H1 (cell line): Measurements from ENCODE around the gene CBARP.

Experiments
- ATF2 ChIP-seq: IDR thresholded peaks from 2 replicates; pipeline ENCODE4 v1.6.1; 2012; ENCODE audit warnings: low read length, inconsistent platforms
- ATF3 ChIP-seq: IDR thresholded peaks from 2 replicates; pipeline ENCODE4 v1.6.1; 2011; ENCODE audit warnings: low read depth, mild to moderate bottlenecking, low read length; ENCODE audit not compliant: insufficient read depth
- CBX5 ChIP-seq: fragments of 300-800, 300-1000 bp; sonication (generic); IDR thresholded peaks from 2 replicates; pipeline ENCODE4 v1.7.1; 2016; ENCODE audit warnings: antibody characterized with exemption, low read length, low read depth
- CBX8 ChIP-seq: fragments of 300-800, 300-1000 bp; sonication (generic); IDR thresholded peaks from 2 replicates; pipeline ENCODE4 v1.7.1; 2016; ENCODE audit warnings: low read depth, low read length, borderline replicate concordance
- CEBPB ChIP-seq: IDR thresholded peaks from 2 replicates; pipeline ENCODE4 v1.6.1; 2012; ENCODE audit warnings: low read depth, low read length
- CTCF ChIP-seq, 3 experiments: IDR thresholded peaks; 1 replicate in 2 of 3; 2 replicates in 1 of 3; pipeline versions ENCODE4 v1.5.1 to v1.6.1; 2011; ENCODE audit warnings: low read length in 3 of 3, mild to moderate bottlenecking in 3 of 3, inconsistent platforms in 2 of 3, low read depth in 1 of 3, moderate library complexity in 1 of 3; ENCODE audit not compliant: insufficient read depth in 1 of 3; ENCODE audit errors: control extremely low read depth in 1 of 3
- EZH2 ChIP-seq: fragments of 200-600 bp; sonication (generic); IDR thresholded peaks from 2 replicates; pipeline ENCODE4 v1.7.1; 2012; ENCODE audit warnings: low read depth, mild to moderate bottlenecking, moderate library complexity, low read length, inconsistent platforms; ENCODE audit not compliant: severe bottlenecking
- GTF2F1 ChIP-seq: IDR thresholded peaks from 2 replicates; pipeline ENCODE4 v1.6.1; 2012; ENCODE audit warnings: low read depth, low read length, improper control_type of control experiment, borderline replicate concordance
- POLR2AphosphoS5 ChIP-seq: IDR thresholded peaks from 2 replicates; pipeline ENCODE4 v1.6.1; 2011; ENCODE audit warnings: low read depth, low read length
- RFX5 ChIP-seq: IDR thresholded peaks from 2 replicates; pipeline ENCODE4 v1.6.1; 2011; ENCODE audit warnings: low read depth, low read length, improper control_type of control experiment, borderline replicate concordance
- ZNF274 ChIP-seq: IDR thresholded peaks from 2 replicates; pipeline ENCODE4 v1.7.0; 2012; ENCODE audit warnings: low read length, borderline replicate concordance; ENCODE audit errors: extremely low read depth

GRCh38 chr19:1228161-1228957, 9.4 kb downstream of the CBARP start:
- TF ChIP-seq RFX5 = no peak
- TF ChIP-seq ATF2 = no peak
- no peak for TF ChIP-seq ZNF274
- no peak for TF ChIP-seq CTCF (IDR thresholded peaks at IDR 0.05; ENCODE audit: control extremely low read depth in 1 of 3, insufficient read depth in 1 of 3, low read depth in 1 of 3, low read length in 3 of 3)
- TF ChIP-seq EZH2 = no peak
- TF ChIP-seq CBX5 = no peak
- TF ChIP-seq ATF3 = no peak
- TF ChIP-seq CBX8 = no peak
- TF ChIP-seq GTF2F1 = no peak
- TF ChIP-seq POLR2AphosphoS5 = no peak
- TF ChIP-seq CEBPB = no peak
